ENCODE data around the gene CHCHD6.
"Not testable (repeated sequence)": the region's sequence is repeated elsewhere in the genome, so short reads cannot be mapped to it uniquely, and the experiment has no call there.

The CHCHD6 gene

DNA sequence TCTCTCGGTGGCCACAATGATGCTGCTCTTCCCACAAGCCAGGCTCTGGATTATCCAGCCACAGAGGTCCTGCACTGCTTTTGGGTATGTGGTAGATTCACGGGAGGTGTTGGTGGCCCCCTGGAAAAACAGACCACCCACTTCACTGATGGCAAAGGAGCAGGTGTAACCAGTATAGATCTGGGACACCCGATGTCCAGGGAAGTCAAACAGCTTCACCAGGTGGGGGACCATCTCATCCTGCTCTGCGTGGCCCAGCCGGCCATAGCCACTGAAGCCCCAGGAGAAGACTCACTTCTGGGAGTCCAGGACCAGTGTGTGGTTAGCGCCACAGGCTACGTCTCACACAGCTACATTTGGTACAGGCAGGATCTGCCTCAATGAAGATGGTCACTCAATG, 62.6 kb downstream of the CHCHD6 start:
- DNase-seq (ENCODE audit: low read depth in 2 of 2): no peak

DNA sequence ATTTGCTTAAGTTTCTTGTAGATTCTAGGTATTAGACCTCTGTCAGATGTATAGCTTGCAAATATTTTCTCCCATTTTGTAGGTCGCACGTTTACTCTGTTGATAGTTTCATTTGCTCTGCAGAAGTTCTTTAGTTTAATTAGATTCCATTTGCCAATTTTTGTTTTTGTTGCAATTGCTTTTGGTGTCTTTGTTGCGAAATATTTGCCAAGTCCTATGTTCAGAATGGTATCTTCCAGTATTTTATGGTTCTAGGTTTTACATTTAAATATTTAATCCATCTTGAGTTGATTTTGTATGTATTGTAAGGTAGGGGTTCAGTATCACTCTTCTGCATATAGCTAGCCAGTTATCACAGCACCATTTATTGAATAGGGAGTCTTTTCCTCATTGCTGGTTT, 64.9 kb downstream of the CHCHD6 start:
- DNase-seq (ENCODE audit: low read depth in 2 of 2): no peak

DNA sequence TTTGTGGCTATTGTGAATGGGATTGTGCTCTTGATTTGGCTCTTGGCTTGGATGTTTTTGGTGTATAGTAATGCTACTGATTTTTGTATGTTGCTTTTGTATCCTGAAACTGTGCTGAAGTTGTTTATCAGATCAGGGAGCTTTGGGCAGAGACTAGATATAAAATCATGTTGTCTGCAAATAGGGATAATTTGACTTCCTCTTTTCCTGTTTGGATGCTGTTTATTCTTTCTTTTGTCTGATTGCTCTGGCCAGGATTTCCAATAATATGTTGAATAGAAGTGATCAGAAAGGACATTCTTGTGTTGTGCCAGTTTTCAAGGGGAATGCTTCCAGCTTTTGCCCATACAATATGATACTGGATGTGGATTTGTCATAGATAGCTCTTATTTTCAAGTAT, 66.1 kb downstream of the CHCHD6 start:
- no peak for DNase-seq (ENCODE audit: low read depth in 2 of 2)

DNA sequence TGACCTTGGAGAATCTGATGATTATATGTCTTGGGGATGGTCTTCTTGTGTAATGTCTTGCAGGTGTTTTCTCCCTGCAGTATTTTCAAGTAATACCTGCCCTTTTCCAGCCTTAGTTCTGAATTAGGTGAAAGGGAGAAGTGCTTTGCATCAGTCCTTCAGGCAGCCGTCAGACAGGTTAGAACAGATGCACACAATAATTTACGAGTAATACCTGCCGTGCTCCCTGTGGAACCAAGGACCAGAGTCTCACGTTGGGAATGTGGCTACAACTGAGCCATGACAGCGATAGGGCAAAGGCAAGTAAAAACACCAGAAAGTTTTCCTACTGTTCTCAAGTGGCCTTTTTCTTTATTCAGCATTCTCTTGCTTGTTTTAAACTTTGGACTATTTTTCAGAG, 69.1 kb downstream of the CHCHD6 start:
- DNase-seq (ENCODE audit: low read depth in 2 of 2): no peak

DNA sequence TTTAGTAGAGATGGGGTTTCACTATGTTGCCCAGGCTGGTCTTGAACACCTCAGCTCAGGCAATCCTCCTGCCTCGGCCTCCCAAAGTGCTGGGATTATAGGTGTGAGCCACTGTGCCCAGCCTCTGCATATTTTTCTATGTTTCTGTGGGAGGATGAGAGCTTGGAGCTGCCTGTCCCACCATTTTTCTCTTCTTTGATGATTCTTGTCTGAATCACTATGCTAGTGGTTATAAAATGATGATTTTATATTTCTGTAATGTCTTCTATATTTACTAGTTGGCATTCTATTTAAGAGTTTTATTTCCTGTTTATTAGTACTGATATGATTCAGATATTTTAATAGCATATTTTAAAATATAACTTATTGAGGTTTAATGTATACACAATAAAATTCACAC, 69.7 kb downstream of the CHCHD6 start:
- DNase-seq (ENCODE audit: low read depth in 2 of 2): no peak

DNA sequence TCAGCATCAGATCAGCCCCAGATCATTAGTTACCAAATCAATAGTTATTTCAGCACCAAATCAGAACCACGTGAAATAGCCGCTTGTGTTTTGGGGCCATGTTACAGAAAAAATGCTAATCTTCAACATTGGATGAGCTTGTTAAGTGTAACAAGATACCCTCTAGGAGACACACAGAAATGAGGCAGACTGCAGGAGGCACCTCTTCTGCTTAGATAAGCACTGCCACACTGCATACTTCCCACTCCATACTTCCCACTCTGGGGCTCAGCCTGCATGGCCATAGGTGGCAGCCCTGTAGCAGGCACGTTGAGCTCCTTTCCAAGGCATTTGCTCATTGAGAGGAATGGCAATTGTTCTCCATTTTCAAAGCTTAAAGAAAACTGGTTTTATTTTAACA, 73.3 kb downstream of the CHCHD6 start:
- DNase-seq (ENCODE audit: low read depth in 2 of 2): no peak

DNA sequence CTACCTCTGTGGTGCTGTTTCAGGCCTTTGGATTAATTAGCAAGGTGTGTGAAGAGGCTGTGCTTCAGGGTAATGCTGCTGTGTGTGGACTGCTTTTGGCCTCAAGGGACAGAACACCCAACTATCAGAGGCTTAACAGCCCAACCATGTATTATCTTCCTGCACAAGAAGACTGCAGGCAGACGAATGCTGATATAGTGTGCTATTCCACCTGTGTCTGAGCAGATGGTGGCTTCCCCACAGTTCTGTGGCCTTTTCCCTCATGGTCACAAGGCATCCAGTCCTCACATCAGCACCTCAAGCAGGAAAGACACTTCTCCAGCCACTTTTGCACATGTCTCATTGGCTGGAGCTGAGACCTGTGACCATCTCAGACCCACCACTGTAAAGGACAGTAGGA, 76.6 kb downstream of the CHCHD6 start:
- no peak for DNase-seq (ENCODE audit: low read depth in 2 of 2)

DNA sequence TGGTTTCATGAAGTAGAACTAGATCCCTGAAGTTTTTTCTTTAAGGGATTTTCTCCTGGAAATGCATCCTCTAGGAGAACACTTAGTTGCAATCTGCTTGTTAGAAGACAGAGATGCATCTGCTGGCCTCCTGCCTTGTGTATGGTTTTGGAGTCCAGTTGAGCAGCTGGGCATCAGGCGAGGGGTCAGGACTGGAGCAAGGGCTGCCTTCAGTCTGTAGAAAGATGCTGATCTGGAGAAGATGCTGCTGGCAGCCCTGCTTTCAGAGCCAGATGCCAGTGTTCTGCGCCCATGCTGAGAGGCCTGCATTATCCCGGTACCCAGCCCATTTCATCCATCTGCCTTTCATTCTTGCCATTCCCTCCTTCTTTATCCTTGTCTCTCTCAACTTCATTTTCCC, 77.4 kb downstream of the CHCHD6 start:
- no peak for DNase-seq (ENCODE audit: low read depth in 2 of 2)

DNA sequence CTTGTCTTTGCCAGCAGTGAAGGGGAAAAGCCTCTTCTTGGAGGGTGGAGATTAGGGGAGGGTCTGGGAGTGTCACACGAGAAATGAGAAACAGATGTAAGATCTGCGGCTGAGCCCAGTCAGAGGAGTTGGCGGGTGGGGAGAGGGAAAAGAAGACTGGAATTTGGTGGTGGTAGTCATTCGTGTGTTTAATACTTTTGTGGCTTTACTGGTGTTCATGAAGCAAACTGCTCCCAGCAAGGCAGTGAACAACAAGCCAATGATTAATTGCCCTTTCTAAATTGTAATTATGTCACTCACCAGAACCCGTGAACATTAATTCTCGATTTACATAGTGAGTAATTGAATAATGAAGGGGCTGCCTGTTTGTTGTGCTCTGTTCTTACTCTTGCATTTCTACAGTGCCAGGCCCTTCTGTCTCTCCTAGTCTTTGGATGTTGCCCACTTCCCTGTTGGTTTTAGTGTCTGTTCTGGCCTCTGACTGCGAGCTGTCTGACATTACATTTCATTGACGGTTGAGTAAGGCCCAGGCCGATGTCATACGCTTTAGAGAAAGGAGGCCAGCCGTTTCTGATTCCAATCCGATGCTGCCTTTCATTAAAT, 78.0 kb downstream of the CHCHD6 start:
- no peak for DNase-seq (ENCODE audit: low read depth in 2 of 2)

DNA sequence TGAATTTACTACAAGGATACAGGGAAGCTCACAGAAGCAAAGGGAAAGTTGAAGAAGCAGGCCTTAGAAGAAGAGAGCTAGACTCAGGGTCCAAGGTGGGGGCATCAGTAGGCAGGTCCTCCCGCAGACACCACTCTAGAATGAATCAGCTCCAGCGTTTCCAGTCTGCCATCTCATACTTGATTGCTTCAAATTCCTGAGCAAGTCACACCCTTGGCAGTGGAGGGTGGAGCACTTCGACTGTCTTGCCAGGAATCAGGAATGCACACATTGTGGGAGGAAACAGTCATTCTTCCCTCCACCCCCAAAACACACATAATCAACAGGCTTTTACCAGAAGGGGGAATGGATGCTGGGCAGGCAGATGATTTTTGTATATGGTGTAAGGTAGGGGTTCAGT, 78.5 kb downstream of the CHCHD6 start:
- DNase-seq (ENCODE audit: low read depth in 2 of 2): no peak

DNA sequence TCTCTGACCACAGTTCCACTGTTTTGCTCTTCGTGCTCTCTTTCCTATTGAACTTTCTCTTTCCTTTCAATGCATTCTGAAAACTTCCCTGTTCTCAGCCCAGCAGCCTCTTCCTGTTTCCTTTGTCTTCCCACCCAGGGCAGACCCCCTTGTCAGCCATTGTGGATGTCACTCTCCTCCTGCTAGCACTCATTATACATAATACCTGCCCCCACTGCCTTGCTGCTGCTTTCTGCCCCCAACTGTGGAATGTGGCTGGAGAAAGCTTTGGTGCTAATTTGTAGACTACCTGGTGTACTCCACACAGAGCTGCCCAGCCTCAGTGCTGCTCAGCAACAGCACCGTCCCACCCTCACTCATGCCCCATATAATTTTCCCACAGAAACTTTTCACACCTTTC, 80.2 kb downstream of the CHCHD6 start:
- DNase-seq (ENCODE audit: low read depth in 2 of 2): no peak

DNA sequence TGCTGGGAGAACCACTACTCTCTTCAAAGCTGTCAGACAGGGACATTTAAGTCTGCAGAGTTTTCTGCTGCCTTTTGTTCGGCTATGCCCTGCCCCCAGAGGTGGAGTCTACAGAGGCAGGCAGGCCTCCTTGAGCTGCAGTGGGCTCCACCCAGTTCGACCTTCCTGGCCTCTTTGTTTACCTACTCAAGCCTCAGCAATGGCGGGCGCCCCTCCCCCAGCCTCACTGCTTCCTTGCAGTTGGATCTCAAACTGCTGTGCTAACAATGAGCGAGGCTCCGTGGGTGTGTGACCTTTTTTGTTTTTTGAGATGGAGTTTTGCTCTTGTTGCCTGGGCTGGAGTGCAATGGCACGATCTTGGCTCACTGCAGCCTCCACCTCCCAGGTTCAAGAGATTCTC, 87.3 kb downstream of the CHCHD6 start:
- not testable (repeated sequence) for DNase-seq (ENCODE audit: low read depth in 2 of 2)

DNA sequence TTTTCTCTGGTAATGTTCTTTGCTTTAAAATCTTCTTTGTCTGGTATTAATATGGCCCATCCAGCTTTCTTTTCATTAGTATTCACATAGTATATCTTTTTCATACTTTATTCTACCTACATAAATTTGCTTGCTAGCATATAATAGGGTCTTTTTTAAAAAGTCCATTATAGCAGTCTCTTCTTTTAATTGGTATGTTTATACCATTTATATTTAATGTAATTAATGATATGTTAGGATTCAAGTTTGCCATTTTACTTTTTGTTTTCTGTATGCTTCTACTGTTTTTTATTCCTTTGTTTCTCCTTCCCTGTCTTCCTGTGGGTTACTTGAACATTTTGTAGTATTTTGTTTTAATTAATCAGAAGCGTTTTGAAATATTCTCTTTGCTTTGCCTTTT, 89.0 kb downstream of the CHCHD6 start:
- no peak for DNase-seq (ENCODE audit: low read depth in 2 of 2)

DNA sequence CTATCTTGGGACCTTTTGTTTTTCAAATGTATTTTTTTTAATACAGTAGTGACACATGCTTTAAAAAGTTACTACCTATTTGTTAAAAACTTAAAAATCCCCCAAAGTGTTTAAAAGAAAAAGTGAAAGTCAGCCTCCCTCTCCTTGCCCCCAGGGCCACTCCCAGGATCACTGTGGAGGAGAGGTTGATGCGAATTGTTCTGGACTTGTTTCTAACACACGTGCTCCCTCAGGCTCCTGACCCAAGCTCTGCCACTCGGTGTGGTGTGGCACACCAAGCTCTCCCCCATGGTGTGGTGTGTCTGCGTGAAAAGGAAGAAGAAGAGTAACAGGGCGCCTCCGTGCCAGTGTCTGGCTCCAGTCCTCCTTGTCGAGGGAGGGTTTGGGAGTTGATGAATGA, 93.5 kb downstream of the CHCHD6 start:
- no peak for DNase-seq (ENCODE audit: low read depth in 2 of 2)

DNA sequence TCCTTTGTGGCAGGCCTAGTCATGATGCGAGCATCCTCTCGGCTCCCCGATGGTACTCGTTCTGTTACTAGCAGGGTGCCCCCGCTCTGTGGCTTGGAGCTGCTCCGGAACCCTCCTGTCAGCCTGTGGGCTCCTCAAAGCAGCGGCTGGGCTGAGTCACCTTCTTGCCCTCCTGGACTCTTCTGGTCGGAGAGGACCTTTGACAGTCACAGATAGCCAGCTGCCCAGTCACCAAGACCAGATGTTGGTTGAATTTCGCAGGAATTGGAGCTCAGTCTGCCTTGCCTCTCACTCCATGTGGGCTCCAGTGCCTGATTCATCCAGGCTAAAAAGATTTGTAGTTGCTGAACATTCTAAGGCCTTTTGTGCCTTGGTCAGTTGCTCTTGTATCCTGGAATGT, 94.5 kb downstream of the CHCHD6 start:
- DNase-seq (ENCODE audit: low read depth in 2 of 2): no peak

DNA sequence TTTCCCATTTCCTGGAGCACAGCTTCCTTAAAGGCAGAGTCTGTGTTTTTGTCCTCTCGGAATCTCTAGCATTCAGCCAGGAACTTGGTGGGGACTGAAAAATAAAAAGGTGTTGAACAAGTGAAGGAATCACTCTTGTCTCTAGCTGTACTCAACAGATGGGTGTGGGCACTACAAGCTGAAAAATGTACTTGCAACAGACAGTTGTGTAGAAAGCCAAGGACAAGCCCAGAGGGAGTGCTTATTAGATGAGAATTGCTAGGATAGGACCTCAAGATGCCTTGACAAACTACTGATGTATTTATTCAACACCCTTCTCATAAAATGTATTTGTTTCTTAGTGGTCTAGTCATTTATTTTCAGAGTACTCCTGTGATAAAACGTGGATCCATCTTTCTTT, 95.1 kb downstream of the CHCHD6 start:
- no peak for DNase-seq (ENCODE audit: low read depth in 2 of 2)

DNA sequence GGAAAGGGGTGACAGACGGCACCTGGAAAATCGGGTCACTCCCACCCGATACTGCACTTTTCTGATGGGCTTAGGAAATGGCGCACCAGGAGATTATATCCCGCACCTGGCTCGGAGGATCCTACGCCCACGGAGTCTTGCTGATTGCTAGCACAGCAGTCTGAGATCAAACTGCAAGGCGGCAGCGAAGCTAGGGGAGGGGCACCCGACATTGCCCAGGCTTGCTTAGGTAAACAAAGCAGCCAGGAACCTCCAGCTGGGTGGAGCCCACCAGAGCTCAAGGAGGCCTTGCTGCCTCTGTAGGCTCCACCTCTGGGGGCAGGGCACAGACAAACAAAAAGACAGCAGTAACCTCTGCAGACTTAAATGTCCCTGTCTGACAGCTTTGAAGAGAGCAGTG, 97.3 kb downstream of the CHCHD6 start:
- DNase-seq (ENCODE audit: low read depth in 2 of 2): not testable (repeated sequence)

DNA sequence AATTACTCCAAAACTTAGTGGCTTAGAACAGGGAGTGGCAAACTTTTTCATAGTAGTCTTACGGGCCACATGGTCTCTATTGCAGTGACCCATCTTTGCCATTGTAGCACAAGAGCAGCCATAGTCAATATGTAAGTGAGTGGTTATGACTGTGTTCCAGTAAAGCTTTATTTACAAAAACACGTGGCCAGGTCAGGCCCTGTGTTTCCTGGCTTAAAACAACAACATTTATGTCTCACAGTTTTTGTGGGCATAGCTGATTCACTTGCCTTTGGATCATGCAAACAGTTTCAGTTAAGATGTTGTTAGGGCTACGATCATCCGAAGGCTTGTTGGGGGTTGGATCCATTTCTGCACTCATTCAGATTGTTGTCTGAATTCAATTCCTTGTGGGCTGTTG, 103.8 kb downstream of the CHCHD6 start:
- DNase-seq (ENCODE audit: low read depth in 2 of 2): no peak

DNA sequence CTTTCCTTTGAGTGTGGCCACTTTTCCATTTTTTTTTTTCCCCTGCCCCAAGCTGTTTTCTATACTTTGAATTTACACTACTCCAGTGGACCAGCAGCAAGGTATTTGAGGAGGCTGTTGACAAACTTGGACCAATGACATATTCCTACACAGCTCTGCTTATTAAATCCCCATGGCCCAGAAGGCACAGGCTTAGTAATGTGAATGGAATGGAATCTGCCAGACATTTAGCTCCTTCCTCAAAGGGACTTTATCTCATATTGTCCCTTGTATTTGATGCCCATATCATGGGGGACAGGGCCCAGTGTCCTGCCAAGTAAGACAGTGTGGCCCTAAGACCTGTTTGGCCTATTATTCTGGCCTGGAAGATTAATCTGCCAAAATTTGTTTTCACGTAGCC, 107.5 kb downstream of the CHCHD6 start:
- DNase-seq (ENCODE audit: low read depth in 2 of 2): no peak

DNA sequence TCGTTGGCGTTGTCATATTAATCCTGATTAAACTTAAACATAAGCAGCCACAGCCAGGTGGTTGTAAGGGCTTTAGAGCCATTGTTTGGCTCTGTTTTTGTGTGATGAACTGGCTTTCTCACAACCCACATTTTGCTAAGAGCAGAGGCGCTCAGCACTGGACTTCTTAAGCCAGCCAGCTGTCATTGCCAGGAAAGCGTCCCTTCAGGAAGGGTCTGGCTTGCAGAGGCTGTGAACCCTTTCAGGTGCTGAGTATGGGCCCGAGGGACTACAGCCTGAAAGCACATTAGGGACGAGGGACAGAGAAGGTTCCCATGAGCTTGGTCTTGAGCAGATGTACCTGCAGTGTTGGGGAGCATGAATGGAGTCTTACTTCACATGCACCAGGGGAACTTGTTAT, 112.3 kb downstream of the CHCHD6 start:
- no peak for DNase-seq (ENCODE audit: low read depth in 2 of 2)

DNA sequence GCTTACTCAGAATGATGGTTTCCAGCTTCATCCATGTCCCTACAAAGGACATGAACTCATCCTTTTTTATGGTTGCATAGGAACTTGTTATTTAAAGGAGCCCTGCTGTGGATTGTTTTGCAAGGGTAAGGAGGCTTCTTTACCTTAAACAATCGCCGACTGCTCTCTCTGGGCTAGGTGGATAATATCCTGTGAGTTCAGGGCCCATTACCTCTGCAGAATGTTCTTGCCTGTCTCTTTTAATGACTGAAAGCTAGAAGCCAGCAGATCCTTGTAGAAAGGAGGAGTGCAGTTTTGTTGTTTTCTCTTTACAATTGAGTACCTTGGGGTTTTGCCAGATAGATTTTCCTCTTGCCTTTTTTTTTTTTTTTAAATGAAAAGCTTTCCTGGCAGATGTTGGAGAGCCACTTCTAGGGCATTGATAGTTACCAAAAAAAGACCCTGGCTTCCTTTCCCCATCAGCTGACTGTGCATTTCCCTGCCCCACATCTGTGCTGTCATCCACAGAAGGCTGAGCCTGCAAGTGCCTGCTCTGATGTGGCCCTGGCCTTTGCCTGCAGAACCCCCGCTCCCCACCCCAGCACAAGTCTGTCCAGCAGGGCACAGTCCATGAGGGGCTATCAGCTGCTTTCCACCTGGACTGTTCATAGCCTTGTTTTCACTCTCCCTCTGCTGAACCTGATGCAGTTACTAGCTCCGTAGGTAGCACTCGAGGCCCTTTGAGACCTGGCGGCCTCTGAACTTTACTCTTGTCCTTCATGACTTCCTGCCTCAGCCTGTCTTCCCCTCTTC, 113.1 kb downstream of the CHCHD6 start:
- no peak for DNase-seq (ENCODE audit: low read depth in 2 of 2)

DNA sequence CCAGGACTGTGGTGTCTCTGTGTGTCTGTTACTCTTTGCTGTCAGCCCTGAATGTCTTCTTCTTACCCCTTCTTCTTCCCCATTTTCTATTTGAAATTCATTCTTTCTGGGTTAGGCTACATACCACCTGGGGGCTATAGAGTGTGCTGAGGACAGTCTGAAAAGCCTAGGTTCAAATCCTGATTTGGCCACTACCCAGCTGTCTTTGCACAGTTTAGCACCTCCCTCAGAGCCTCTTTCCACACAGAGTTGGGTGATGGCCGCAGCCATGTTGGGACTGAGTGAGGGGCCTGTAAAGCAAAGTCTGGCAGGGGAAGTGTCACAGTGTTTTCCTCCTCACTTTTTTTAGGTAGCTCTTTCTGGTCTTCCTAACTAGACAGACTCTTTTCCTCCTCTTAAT, 113.7 kb downstream of the CHCHD6 start:
- no peak for DNase-seq (ENCODE audit: low read depth in 2 of 2)

DNA sequence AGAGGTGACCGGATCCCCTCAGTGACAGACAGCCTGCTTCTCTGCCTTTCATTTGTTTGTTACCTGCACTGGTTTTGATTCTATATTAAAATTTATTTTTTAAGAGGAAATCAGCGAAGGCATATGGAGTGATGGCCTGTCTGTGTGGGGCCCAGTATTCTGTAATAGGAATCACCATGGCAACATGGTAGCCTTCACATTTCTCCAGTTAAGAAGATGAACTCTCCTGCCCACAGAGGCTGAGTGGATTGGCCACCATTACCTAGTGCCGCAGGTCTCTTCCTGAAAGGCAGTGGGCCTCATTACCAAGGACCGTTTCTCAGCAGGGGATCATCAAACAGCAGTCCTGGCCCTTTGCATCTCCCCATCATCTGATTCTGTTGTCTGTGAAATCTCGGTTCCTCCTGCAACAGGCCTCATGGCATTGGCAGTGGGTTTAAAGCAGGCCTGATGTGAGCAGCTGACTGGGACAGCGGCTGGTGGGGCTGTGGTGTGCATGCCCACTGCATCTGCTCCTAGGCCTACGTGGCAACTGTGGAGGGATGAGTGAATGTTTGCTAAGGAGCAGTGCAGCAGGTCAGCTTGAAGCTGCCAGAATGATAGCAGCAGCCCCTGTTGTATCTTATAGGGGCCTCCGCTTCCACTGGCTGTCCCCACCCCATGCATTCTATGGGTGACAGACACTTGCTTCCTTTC, 114.5 kb downstream of the CHCHD6 start:
- no peak for DNase-seq (ENCODE audit: low read depth in 2 of 2)
